Panc1 (cell line): ENCODE data around the gene SGPP2. TPM values are rescaled to one million over a fixed set of nuclear protein-coding genes. Genes with fewer than 3 reads are reported as not detected.

ENCODE experiments used
- ATAC-seq: fragments of 200-7000 bp; cut with Tn5 transposase; 2 replicates; pipeline ENCODE4 v1.9.1; 2020; ENCODE audit warnings: mild to moderate bottlenecking, moderate library complexity
- BruUV-seq: library from RNA; stranded (reverse); fragments of 400-500 nt; replicated peaks from 2 replicates; lab custom pipeline; 2021; lab: Mats Ljungman, UMichigan
- CTCF ChIA-PET: fragments of 300-600 bp; sonication (Branson Sonifier 250); formaldehyde crosslinking; loops from one replicate; lab custom pipeline; 2022; ENCODE audit warnings: antibody characterized with exemption; lab: Charles Lee
- POLR2A ChIA-PET: fragments of 300-600 bp; sonication (Branson Sonifier 250); formaldehyde crosslinking; loops from one replicate; lab custom pipeline; 2022; ENCODE audit warnings: antibody characterized with exemption; lab: Charles Lee
- DNase-seq: peaks from one replicate; pipeline ENCODE4 v3.0.0-alpha.2; 2010; ENCODE audit warnings: low read depth, low spot score
- H3K27ac ChIP-seq: 2 replicates; pipeline ENCODE4 v1.5.1; 2011; ENCODE audit warnings: mild to moderate bottlenecking, low read length, inconsistent platforms
- H3K27me3 ChIP-seq: fragments of 200-500 bp; sonication (Bioruptor generic); 2 replicates; pipeline ENCODE4 v1.6.0; 2014; ENCODE audit warnings: low read length, inconsistent platforms; ENCODE audit not compliant: control insufficient read depth, insufficient read depth
- H3K36me3 ChIP-seq: fragments of 200-500 bp; sonication (Bioruptor generic); 2 replicates; pipeline ENCODE4 v1.5.1; 2014; ENCODE audit warnings: inconsistent platforms, mild to moderate bottlenecking, low read length, moderate library complexity; ENCODE audit not compliant: control insufficient read depth, insufficient read depth
- H3K4me1 ChIP-seq: 2 replicates; pipeline ENCODE4 v1.5.1; 2011; ENCODE audit warnings: inconsistent platforms, mild to moderate bottlenecking, low read length, moderate library complexity; ENCODE audit not compliant: control insufficient read depth, insufficient read depth
- H3K4me3 ChIP-seq, 2 experiments: 2 replicates each; pipeline ENCODE4 v1.5.1; 2011 to 2012; ENCODE audit warnings: low read depth in 2 of 2, low read length in 2 of 2, mild to moderate bottlenecking in 2 of 2, inconsistent platforms in 1 of 2, moderate library complexity in 1 of 2
- H3K9me3 ChIP-seq: fragments of 200-500 bp; sonication (Bioruptor generic); 2 replicates; pipeline ENCODE4 v1.5.1; 2014; ENCODE audit warnings: low read depth, mild to moderate bottlenecking, inconsistent platforms, low read length, moderate library complexity; ENCODE audit not compliant: control insufficient read depth, insufficient read depth
- CTCF ChIP-seq: fragments of 450-650 bp; IDR thresholded peaks from 2 replicates; pipeline ENCODE4 v1.5.1; 2017; ENCODE audit warnings: mild to moderate bottlenecking
- POLR2AphosphoS5 ChIP-seq: IDR thresholded peaks from 2 replicates; pipeline ENCODE4 v1.6.1; 2012; ENCODE audit warnings: mild to moderate bottlenecking, low read depth, low read length, moderate library complexity
- REST ChIP-seq, 2 experiments: IDR thresholded peaks; 2 replicates each; pipeline ENCODE4 v1.6.1; 2011 to 2012; ENCODE audit warnings: low read depth in 2 of 2, control low read depth in 1 of 2, low read length in 1 of 2, mild to moderate bottlenecking in 1 of 2, moderate library complexity in 1 of 2; ENCODE audit not compliant: insufficient read depth in 1 of 2
- SIN3A ChIP-seq: IDR thresholded peaks from 2 replicates; pipeline ENCODE4 v1.6.1; 2012; ENCODE audit warnings: low read depth, mild to moderate bottlenecking, low read length, moderate library complexity, borderline replicate concordance; ENCODE audit not compliant: insufficient read depth
- TCF7L2 ChIP-seq: IDR thresholded peaks from 2 replicates; pipeline ENCODE4 v1.6.1; 2011; ENCODE audit warnings: mild to moderate bottlenecking, low read depth, low read length, inconsistent platforms
- in situ Hi-C: cut with HindIII; loops from 2 replicates; pipeline ENCODE4 v1.10.0; 2016; ENCODE audit warnings: low sequenced_read_pairs, low pct_unique_long_range_greater_than_20kb
- intact Hi-C: fragments of 100-400 bp; cut with micrococcal nuclease; formaldehyde crosslinking; loops from one replicate; pipeline ENCODE4 v1.10.0; 2022; ENCODE audit not compliant: unreplicated experiment
- total RNA-seq: library from RNA; stranded (reverse); gene quantifications from one replicate; pipeline ENCODE4 v1.2.1, GENCODE V29; 2021; ENCODE audit not compliant: unreplicated experiment

Gene SGPP2
- total RNA-seq, 1 experiment from 2014 or later = 0.05 TPM

GRCh38 chr2:222442665-222443064 is 18.3 kb downstream of the SGPP2 start:
- no TSS peak for BruUV-seq
- no peak for DNase-seq
- CTCF ChIA-PET = no interaction called here

DNA sequence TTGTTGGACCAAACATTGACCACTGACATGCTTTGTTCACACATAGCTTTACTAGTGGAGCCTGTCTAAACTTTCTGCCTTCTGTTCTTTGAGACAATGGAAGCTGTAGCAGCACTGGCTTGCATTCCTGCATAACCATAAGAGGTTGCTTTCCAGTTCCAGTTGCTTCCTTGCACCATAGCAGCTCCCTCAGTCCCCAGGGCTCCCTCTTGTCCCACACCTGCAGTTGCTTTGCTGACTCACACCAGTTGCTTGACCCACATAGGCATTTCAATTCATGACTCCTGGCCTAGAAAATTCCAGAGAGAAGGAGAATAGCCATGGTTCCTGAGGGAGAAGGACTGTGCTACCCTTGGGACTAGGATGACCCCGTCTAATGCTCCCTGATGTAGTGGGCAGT is 20.9 kb downstream of the SGPP2 start:
- in situ Hi-C loops (no loop called here), intact Hi-C loops (no loop called here)
- Histone ChIP-seq H3K4me3 (no peak overlapping the region), H3K27me3 (no peaks in the 10 kb centered on the region), H3K9me3 (no peaks in the 10 kb centered on the region), H3K27ac (no peak overlapping the region), H3K36me3 (no peaks in the 10 kb centered on the region), H3K4me1 (no peaks in the 10 kb centered on the region)
- ATAC-seq = no peak
- ChIA-PET CTCF (no interaction called here), POLR2A (no interaction called here)
- no TSS peak for BruUV-seq
- DNase-seq = no peak
- TF ChIP-seq POLR2AphosphoS5 (no peak), CTCF (no peak), SIN3A (no peak), TCF7L2 (no peak), REST (IDR thresholded peaks at IDR 0.05; ENCODE audit: insufficient read depth in 1 of 2, low read depth in 2 of 2, low read length in 1 of 2) (no peak)

More at GRCh38 chr2:222442665-222443064, 18.3 kb downstream of the SGPP2 start:
- no peak for ATAC-seq
- Histone ChIP-seq H3K27ac (no peak overlapping the region), H3K4me1 (no peaks in the 10 kb centered on the region), H3K4me3 (no peak overlapping the region), H3K9me3 (no peaks in the 10 kb centered on the region), H3K27me3 (no peaks in the 10 kb centered on the region), H3K36me3 (no peaks in the 10 kb centered on the region)
- TF ChIP-seq POLR2AphosphoS5 (no peak), REST (IDR thresholded peaks at IDR 0.05; ENCODE audit: insufficient read depth in 1 of 2, low read depth in 2 of 2, low read length in 1 of 2) (no peak), TCF7L2 (no peak), CTCF (no peak), SIN3A (no peak)
- in situ Hi-C loops = no loop called here
- POLR2A ChIA-PET = no interaction called here
- intact Hi-C loops = no loop called here
